Retina (tissue), 1 donor: ENCODE measurements around the gene SRL.
"Not testable (repeated sequence)": the region's sequence is repeated elsewhere in the genome, so short reads cannot be mapped to it uniquely, and the experiment has no call there.

Source experiments
- DNase-seq: peaks from one replicate; pipeline ENCODE4 v3.0.0-alpha.2; 2016

Gene SRL

GRCh38 chr16:4220358-4220757 lies 21.5 kb downstream of the SRL start:
- DNase-seq: no peak

GRCh38 chr16:4218202-4218601 lies 23.7 kb downstream of the SRL start:
- peak; percentile 57 for DNase-seq

- peak; percentile 71 for DNase-seq
These were observed 24.4 kb downstream of the SRL start for GRCh38 chr16:4217204-4218131.

- no peak for DNase-seq
These were observed 25.3 kb downstream of the SRL start for GRCh38 chr16:4216596-4216995.

GRCh38 chr16:4215106-4215505 lies 26.8 kb downstream of the SRL start:
- DNase-seq: no peak

GRCh38 chr16:4214215-4214621 lies 27.7 kb downstream of the SRL start:
- DNase-seq: no peak

GRCh38 chr16:4213737-4214136 lies 28.1 kb downstream of the SRL start:
- DNase-seq: no peak

GRCh38 chr16:4212934-4213296 lies 29.0 kb downstream of the SRL start:
- no peak for DNase-seq

- DNase-seq: no peak
These were observed 29.5 kb downstream of the SRL start for GRCh38 chr16:4212211-4212933.

- DNase-seq: not testable (repeated sequence)
These were observed 30.3 kb downstream of the SRL start for GRCh38 chr16:4211445-4212210.

GRCh38 chr16:4209666-4210065 lies 32.2 kb downstream of the SRL start:
- DNase-seq: no peak

- DNase-seq: no peak
These were observed 33.5 kb downstream of the SRL start for GRCh38 chr16:4208341-4208751.

- DNase-seq: no peak
These were observed 34.1 kb downstream of the SRL start for GRCh38 chr16:4207683-4208340.

GRCh38 chr16:4207229-4207628 lies 34.7 kb downstream of the SRL start:
- DNase-seq: no peak

GRCh38 chr16:4206680-4207079 lies 35.2 kb downstream of the SRL start:
- DNase-seq: no peak

GRCh38 chr16:4205971-4206370 lies 35.9 kb downstream of the SRL start:
- DNase-seq: no peak

- DNase-seq: no peak
These were observed 37.4 kb downstream of the SRL start for GRCh38 chr16:4204521-4204920.

GRCh38 chr16:4203748-4204147 lies 38.1 kb downstream of the SRL start:
- no peak for DNase-seq

GRCh38 chr16:4202615-4203345 lies 39.1 kb downstream of the SRL start:
- no peak for DNase-seq

- no peak for DNase-seq
These were observed 41.1 kb downstream of the SRL start for GRCh38 chr16:4200781-4201137.

- peak; percentile 58 for DNase-seq
These were observed 41.7 kb downstream of the SRL start for GRCh38 chr16:4200000-4200780.
